DOHH2 (cell line): Measurements from ENCODE around the gene PRKCE.

Source experiments
- H3F3A ChIP-seq: fragments of 200-600 bp; sonication (generic), shearing (Covaris generic); 2 replicates; pipeline ENCODE4 v1.6.0; 2016; ENCODE audit warnings: antibody characterized with exemption, mild to moderate bottlenecking; ENCODE audit not compliant: control insufficient read depth, insufficient read depth
- H3K27ac ChIP-seq: fragments of 200-600 bp; sonication (generic); 2 replicates; pipeline ENCODE4 v1.5.1; 2014; ENCODE audit warnings: low read depth, mild to moderate bottlenecking, low read length, moderate library complexity
- H3K27me3 ChIP-seq: fragments of 200-600 bp; sonication (generic); 2 replicates; pipeline ENCODE4 v1.6.1; 2014; ENCODE audit warnings: mild to moderate bottlenecking, low read length, mixed read lengths; ENCODE audit not compliant: control insufficient read depth
- H3K36me3 ChIP-seq: fragments of 200-600 bp; sonication (generic); 2 replicates; pipeline ENCODE4 v1.6.1; 2014; ENCODE audit warnings: mild to moderate bottlenecking, low read length, moderate library complexity, mixed read lengths; ENCODE audit not compliant: control insufficient read depth
- H3K4me1 ChIP-seq: fragments of 200-600 bp; sonication (generic); 2 replicates; pipeline ENCODE4 v1.6.1; 2014; ENCODE audit warnings: mild to moderate bottlenecking, low read length, mixed read lengths; ENCODE audit not compliant: control insufficient read depth
- H3K4me2 ChIP-seq: fragments of 200-600 bp; sonication (generic); 2 replicates; pipeline ENCODE4 v1.6.0; 2014; ENCODE audit warnings: mild to moderate bottlenecking, low read length, moderate library complexity
- H3K4me3 ChIP-seq: fragments of 200-600 bp; sonication (generic); 2 replicates; pipeline ENCODE4 v1.5.1; 2014; ENCODE audit warnings: mild to moderate bottlenecking, low read length, mixed read lengths
- H3K79me2 ChIP-seq: fragments of 200-600 bp; sonication (generic); 2 replicates; pipeline ENCODE4 v1.6.1; 2014; ENCODE audit warnings: mild to moderate bottlenecking, low read length, mixed read lengths; ENCODE audit not compliant: control insufficient read depth
- H3K9me2 ChIP-seq: fragments of 200-600 bp; sonication (generic); replicated peaks from 2 replicates; pipeline ENCODE4 v1.6.1; 2014; ENCODE audit warnings: mild to moderate bottlenecking, low read length, mixed read lengths; ENCODE audit not compliant: control insufficient read depth
- H3K9me3 ChIP-seq: fragments of 200-600 bp; sonication (generic); 2 replicates; pipeline ENCODE4 v1.6.1; 2014; ENCODE audit warnings: antibody characterized with exemption, low read length, mixed read lengths; ENCODE audit not compliant: control insufficient read depth, insufficient read depth
- H4K20me1 ChIP-seq: fragments of 200-600 bp; sonication (generic); 2 replicates; pipeline ENCODE4 v1.6.0; 2014; ENCODE audit warnings: low read depth, mild to moderate bottlenecking, antibody characterized with exemption, low read length, moderate library complexity; ENCODE audit not compliant: control insufficient read depth, insufficient read depth
- CTCF ChIP-seq: fragments of 200-600 bp; sonication (generic); IDR thresholded peaks from one replicate; pipeline ENCODE4 v1.5.1; 2014; ENCODE audit warnings: antibody characterized with exemption, mild to moderate bottlenecking, low read depth, low read length; ENCODE audit not compliant: poor library complexity, severe bottlenecking
- EZH2phosphoT487 ChIP-seq: fragments of 200-600 bp; sonication (generic); IDR thresholded peaks from 2 replicates; pipeline ENCODE4 v1.6.1; 2017; ENCODE audit warnings: borderline replicate concordance, mild to moderate bottlenecking, antibody characterized with exemption, low read length, moderate library complexity, mixed read lengths

PRKCE gene

GRCh38 chr2:45904946-45905631 lies 253.6 kb downstream of the PRKCE start:
- H3K4me2 ChIP-seq: no peak overlapping the region
- H3K9me2 ChIP-seq: no peaks in the 10 kb centered on the region
- H3K27ac ChIP-seq: no peak overlapping the region
- H3K4me1 ChIP-seq: peaks cover 13% of the 10 kb centered on the region
- no peaks in the 10 kb centered on the region for H3K27me3 ChIP-seq
- no peaks in the 10 kb centered on the region for H4K20me1 ChIP-seq
- H3K9me3 ChIP-seq: no peaks in the 10 kb centered on the region
- H3K4me3 ChIP-seq: no peak overlapping the region
- TF ChIP-seq CTCF: no peak
- TF ChIP-seq EZH2phosphoT487: no peak
- no peaks in the 10 kb centered on the region for H3F3A ChIP-seq
- no peaks in the 10 kb centered on the region for H3K36me3 ChIP-seq
- H3K79me2 ChIP-seq: no peaks in the 10 kb centered on the region

- Histone ChIP-seq H3K9me3 (no peaks in the 10 kb centered on the region), H3K27ac (no peak overlapping the region), H3K79me2 (no peaks in the 10 kb centered on the region), H3K9me2 (no peaks in the 10 kb centered on the region), H3K36me3 (no peaks in the 10 kb centered on the region), H3F3A (no peaks in the 10 kb centered on the region), H4K20me1 (no peaks in the 10 kb centered on the region), H3K4me3 (no peak overlapping the region), H3K4me1 (peaks cover 18% of the 10 kb centered on the region), H3K4me2 (no peak overlapping the region), H3K27me3 (no peaks in the 10 kb centered on the region)
- TF ChIP-seq CTCF (no peak), EZH2phosphoT487 (no peak)
These were observed 254.1 kb downstream of the PRKCE start for GRCh38 chr2:45905632-45905958.

GRCh38 chr2:45907592-45907991 lies 256.1 kb downstream of the PRKCE start:
- TF ChIP-seq EZH2phosphoT487 (no peak), CTCF (no peak)
- no peaks in the 10 kb centered on the region for H3K27me3 ChIP-seq
- no peaks in the 10 kb centered on the region for H4K20me1 ChIP-seq
- H3K9me2 ChIP-seq: no peaks in the 10 kb centered on the region
- no peak overlapping the region for H3K4me2 ChIP-seq
- H3K27ac ChIP-seq: no peak overlapping the region
- no peaks in the 10 kb centered on the region for H3K9me3 ChIP-seq
- H3K4me3 ChIP-seq: no peak overlapping the region
- H3K36me3 ChIP-seq: no peaks in the 10 kb centered on the region
- H3F3A ChIP-seq: no peaks in the 10 kb centered on the region
- no peaks in the 10 kb centered on the region for H3K79me2 ChIP-seq
- H3K4me1 ChIP-seq: peaks cover 21% of the 10 kb centered on the region
